WERI-Rb-1 (cell line): ENCODE data around the gene KCNH4.

Experiments
- DNase-seq: peaks from one replicate; pipeline ENCODE4 v3.0.0-alpha.2; 2020
- H3K27ac ChIP-seq: fragments of 250-450 bp; sonication (Bioruptor Pico); 2 replicates; pipeline ENCODE4 v1.5.1; 2020; ENCODE audit warnings: mild to moderate bottlenecking, moderate library complexity
- H3K27me3 ChIP-seq: fragments of 250-450 bp; sonication (Bioruptor Pico); 2 replicates; pipeline ENCODE4 v1.5.1; 2021; ENCODE audit warnings: mild to moderate bottlenecking, low read depth, moderate library complexity; ENCODE audit not compliant: insufficient read depth, severe bottlenecking
- H3K36me3 ChIP-seq: fragments of 250-450 bp; sonication (Bioruptor Pico); 2 replicates; pipeline ENCODE4 v1.5.1; 2020; ENCODE audit warnings: mild to moderate bottlenecking, moderate library complexity
- H3K4me3 ChIP-seq: 2 replicates; pipeline ENCODE4 v1.5.1; 2011; ENCODE audit warnings: low read depth, mild to moderate bottlenecking, control low read depth, low read length
- H3K9me3 ChIP-seq: fragments of 250-450 bp; sonication (Bioruptor Pico); 2 replicates; pipeline ENCODE4 v1.5.1; 2021; ENCODE audit warnings: mild to moderate bottlenecking, moderate library complexity; ENCODE audit not compliant: severe bottlenecking
- TF ChIP-seq, protein P1 (sequence below): IDR thresholded peaks from 2 replicates; pipeline ENCODE4 v1.5.1; 2011; ENCODE audit warnings: low read depth, mild to moderate bottlenecking, control low read depth, inconsistent platforms, low read length

The KCNH4 gene

DNA sequence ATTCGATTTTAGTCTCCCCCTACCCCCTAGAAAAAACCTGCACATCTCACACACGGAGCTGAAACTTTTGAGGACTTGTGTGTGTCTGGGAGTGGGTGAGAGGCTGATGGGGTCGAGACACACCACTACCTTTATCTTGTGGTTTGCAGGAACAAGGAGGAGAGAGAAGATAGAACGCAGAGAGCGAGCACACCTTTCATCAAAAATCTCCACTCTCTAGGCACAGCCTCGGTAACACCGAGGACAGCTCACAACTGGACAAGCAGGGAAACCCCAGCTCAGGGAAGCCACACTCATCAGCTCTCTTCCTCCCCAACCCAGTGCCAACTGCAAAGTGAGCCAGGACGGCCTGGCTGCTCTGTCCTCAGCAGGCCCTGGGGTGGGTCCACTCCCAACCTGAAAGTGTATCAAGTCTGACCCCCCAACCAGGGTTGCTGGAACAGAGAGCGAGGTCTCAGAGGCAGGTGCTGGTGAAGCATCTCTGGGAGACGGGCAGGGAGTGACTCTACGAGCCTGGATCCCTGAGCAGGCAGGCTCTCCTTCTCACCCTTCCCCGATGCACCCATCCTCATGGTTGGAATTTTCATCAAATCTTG lies 18.6 kb upstream of the KCNH4 start:
- TF ChIP-seq, protein P1, sequence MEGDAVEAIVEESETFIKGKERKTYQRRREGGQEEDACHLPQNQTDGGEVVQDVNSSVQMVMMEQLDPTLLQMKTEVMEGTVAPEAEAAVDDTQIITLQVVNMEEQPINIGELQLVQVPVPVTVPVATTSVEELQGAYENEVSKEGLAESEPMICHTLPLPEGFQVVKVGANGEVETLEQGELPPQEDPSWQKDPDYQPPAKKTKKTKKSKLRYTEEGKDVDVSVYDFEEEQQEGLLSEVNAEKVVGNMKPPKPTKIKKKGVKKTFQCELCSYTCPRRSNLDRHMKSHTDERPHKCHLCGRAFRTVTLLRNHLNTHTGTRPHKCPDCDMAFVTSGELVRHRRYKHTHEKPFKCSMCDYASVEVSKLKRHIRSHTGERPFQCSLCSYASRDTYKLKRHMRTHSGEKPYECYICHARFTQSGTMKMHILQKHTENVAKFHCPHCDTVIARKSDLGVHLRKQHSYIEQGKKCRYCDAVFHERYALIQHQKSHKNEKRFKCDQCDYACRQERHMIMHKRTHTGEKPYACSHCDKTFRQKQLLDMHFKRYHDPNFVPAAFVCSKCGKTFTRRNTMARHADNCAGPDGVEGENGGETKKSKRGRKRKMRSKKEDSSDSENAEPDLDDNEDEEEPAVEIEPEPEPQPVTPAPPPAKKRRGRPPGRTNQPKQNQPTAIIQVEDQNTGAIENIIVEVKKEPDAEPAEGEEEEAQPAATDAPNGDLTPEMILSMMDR: no peak
- peaks cover 25% of the 10 kb centered on the region for H3K36me3 ChIP-seq

DNA sequence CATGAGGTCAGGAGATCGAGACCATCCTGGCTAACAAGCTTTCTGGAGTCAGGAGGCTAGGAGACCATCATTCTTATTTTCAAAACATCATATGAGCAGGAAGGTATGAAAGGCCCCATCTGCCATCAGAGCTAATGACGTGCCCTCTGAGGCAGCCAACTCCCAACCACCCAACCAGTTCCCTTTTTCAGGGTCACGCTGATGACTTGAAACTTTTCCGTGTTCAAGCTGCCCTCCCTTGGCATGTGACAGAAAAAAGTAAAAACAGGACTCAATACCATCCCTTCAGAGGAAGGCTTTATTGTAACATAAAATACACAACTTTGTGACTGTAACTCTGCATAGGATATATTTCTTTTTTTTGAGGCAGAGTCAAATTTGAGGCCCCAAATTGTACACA lies 18.0 kb upstream of the KCNH4 start:
- TF ChIP-seq, protein P1: no peak
- no peaks in the 10 kb centered on the region for H3K9me3 ChIP-seq
- DNase-seq: no peak
- no peak overlapping the region for H3K27ac ChIP-seq
- no peaks in the 10 kb centered on the region for H3K27me3 ChIP-seq
- H3K36me3 ChIP-seq: peaks cover 21% of the 10 kb centered on the region
- no peak overlapping the region for H3K4me3 ChIP-seq

More for the DNA sequence above, 18.6 kb upstream of the KCNH4 start:
- Histone ChIP-seq H3K27ac (no peak overlapping the region), H3K9me3 (no peaks in the 10 kb centered on the region), H3K27me3 (no peaks in the 10 kb centered on the region), H3K4me3 (no peak overlapping the region)
- no peak for DNase-seq

DNA sequence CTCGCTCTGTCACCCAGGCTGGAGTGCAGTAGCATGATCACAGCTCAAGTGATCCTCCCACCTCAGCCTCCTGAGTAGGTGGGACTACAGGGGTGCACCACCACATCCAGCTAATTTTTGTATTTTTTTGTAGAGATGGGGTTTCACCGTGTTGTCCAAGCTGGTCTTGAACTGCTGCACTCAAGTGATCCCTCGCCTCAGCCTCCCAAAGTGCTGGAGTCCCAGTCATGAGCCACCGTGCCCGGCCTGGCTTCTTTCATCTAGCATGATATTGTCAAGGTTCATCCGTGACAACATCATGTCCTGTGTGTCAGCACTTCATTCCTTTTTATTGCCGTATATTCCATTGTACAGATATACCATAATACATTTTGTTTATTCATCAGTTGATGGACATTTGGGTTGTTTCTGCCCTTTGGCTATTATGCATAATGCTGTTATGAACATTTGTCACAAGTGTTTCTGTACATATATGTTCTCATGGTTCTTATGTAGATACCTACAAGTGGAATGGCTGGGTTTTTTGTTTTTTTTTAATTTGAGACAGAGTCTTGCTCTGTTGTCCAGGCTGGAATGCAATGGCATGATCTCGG lies 16.7 kb upstream of the KCNH4 start:
- Histone ChIP-seq H3K4me3 (no peak overlapping the region), H3K27ac (no peak overlapping the region), H3K9me3 (no peaks in the 10 kb centered on the region), H3K36me3 (peaks cover 20% of the 10 kb centered on the region), H3K27me3 (no peaks in the 10 kb centered on the region)
- TF ChIP-seq, protein P1: no peak
- no peak for DNase-seq

GRCh38 chr17:42193969-42194899 lies 13.3 kb upstream of the KCNH4 start, which contains the start of gene GHDC:
Gene GHDC, minus strand, starts transcription at chr17:42194494. Its CDS starts 913 bp downstream, at chr17:42193581.
- Histone ChIP-seq H3K27me3 (no peaks in the 10 kb centered on the region), H3K9me3 (no peaks in the 10 kb centered on the region), H3K36me3 (no peaks in the 10 kb centered on the region; the same call in 1 of the 2 replicates), H3K4me3 (peak within 1 kb of the TSS; percentile 88), H3K27ac (peak within 1 kb of the TSS; percentile 37)
- TF ChIP-seq, protein P1: no peak
- DNase-seq: peak; percentile 94

- no peak for DNase-seq
- Histone ChIP-seq H3K9me3 (no peaks in the 10 kb centered on the region), H3K27me3 (no peaks in the 10 kb centered on the region), H3K27ac (no peak overlapping the region), H3K4me3 (peak overlapping the region; percentile 88), H3K36me3 (no peaks in the 10 kb centered on the region; the same call in 1 of the 2 replicates)
- TF ChIP-seq, protein P1: no peak
Observed at GRCh38 chr17:42193216-42193968, 12.4 kb upstream of the KCNH4 start.
